ENCODE measurements around the gene RPL38. TPM values are rescaled to one million over a fixed set of nuclear protein-coding genes. Genes with fewer than 3 reads are reported as not detected.

The RPL38 gene
- polyA plus RNA-seq, 2 of the 4 experiments (the other 2 are of a cell fraction), result 3,205 to 4,133 TPM

DNA sequence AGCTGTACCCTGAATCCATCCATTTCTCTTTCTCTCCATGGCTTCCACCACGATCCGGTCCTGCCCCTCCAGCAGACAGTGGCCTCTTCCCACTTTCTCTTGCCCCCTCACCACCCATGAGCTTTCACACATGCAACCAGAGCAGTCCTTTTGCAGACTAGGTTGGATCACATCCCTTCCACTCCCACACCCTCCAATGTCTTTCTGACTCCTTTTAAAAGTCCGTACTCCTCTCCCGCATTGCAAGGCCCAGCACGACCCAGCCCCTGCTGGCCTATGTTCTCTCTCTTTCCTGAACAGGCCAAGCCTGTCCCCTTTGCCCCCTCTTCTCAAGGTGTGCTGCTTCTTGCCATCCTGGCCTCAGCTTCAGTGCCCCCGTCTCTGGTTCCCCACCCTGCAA, 48.1 kb downstream of the RPL38 start:
- no peak for DNase-seq (ENCODE audit: low read depth in 1 of 2, low spot score in 1 of 2)
- ChIA-PET CTCF (interaction anchor here (0.8 to 4.9 kb wide), 3 partner anchors 9 to 52 kb away, joined by 3 to 16 read pairs (median 6); no protein-coding TSS in a partner anchor), POLR2A (no interaction called here)
- Histone ChIP-seq H3K9me3 (no peaks in the 10 kb centered on the region), H3K4me1 (no peaks in the 10 kb centered on the region), H3K4me2 (no peak overlapping the region), H3K4me3 (no peak overlapping the region), H3K27ac (no peak overlapping the region)
- TF ChIP-seq EHF (CRISPR knock-in tag; IDR thresholded peaks at IDR 0.05) (no peak), RARB (CRISPR knock-in tag; IDR thresholded peaks at IDR 0.05) (no peak), FOSL2 (IDR thresholded peaks at IDR 0.05) (no peak), FOSL2 (CRISPR knock-in tag; IDR thresholded peaks at IDR 0.05) (no peak), NFE2L2 (conservative IDR thresholded peaks at IDR 0.05; ENCODE audit: low read length) (no peak), HOXB5 (CRISPR knock-in tag; IDR thresholded peaks at IDR 0.05) (no peak), HEYL (CRISPR knock-in tag; IDR thresholded peaks at IDR 0.05) (no peak)
- TF ChIP-seq, protein P1, sequence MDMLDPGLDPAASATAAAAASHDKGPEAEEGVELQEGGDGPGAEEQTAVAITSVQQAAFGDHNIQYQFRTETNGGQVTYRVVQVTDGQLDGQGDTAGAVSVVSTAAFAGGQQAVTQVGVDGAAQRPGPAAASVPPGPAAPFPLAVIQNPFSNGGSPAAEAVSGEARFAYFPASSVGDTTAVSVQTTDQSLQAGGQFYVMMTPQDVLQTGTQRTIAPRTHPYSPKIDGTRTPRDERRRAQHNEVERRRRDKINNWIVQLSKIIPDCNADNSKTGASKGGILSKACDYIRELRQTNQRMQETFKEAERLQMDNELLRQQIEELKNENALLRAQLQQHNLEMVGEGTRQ (IDR thresholded peaks at IDR 0.05), result no peak
- TF ChIP-seq, protein P2, sequence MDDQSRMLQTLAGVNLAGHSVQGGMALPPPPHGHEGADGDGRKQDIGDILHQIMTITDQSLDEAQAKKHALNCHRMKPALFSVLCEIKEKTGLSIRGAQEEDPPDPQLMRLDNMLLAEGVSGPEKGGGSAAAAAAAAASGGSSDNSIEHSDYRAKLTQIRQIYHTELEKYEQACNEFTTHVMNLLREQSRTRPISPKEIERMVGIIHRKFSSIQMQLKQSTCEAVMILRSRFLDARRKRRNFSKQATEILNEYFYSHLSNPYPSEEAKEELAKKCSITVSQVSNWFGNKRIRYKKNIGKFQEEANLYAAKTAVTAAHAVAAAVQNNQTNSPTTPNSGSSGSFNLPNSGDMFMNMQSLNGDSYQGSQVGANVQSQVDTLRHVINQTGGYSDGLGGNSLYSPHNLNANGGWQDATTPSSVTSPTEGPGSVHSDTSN (IDR thresholded peaks at IDR 0.05), result no peak
- ATAC-seq, result no peak
- no peak for FAIRE-seq
- 69% methylated on average over 6 of the region's 6 CpGs for WGBS (ENCODE audit: missing lambda C conversion rate)

DNA sequence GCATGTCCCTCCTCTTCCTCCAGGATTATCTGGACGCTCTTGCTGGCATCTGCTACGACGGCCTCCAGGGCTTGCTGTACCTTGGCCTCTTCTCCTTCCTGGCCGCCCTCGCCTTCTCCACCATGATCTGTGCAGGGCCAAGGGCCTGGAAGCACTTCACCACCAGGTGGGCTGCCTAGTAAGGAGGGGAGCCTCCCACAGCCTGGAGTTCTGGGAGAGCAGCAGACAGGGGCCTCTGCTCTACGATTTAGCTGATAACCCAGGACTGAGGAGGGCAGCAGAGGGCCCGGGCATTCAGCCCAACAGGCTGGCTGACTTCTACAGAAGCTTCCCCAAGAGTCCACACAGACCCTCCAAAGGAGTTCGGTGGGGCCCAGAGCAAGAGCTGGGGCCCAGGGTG, 48.7 kb downstream of the RPL38 start:
- H3K4me2 ChIP-seq, result no peak overlapping the region
- FAIRE-seq, result no peak
- H3K4me3 ChIP-seq, result no peak overlapping the region
- H3K4me1 ChIP-seq, result no peaks in the 10 kb centered on the region
- no peaks in the 10 kb centered on the region for H3K9me3 ChIP-seq
- ChIA-PET POLR2A (interaction anchor here (0.6 kb wide), 1 partner anchor 202 kb away, joined by 4 read pairs; no protein-coding TSS in a partner anchor), CTCF (interaction anchor here (0.8 to 4.9 kb wide), 4 partner anchors 8 to 127 kb away, joined by 3 to 16 read pairs (median 3); no protein-coding TSS in a partner anchor)
- WGBS (ENCODE audit: missing lambda C conversion rate), result 69% methylated on average over 8 of the region's 8 CpGs
- TF ChIP-seq JUN (IDR thresholded peaks at IDR 0.05) (no peak), RFX5 (IDR thresholded peaks at IDR 0.05) (no peak), CBX2 (IDR thresholded peaks at IDR 0.05; ENCODE audit: borderline replicate concordance, low read depth) (no peak), HOXA7 (CRISPR knock-in tag; IDR thresholded peaks at IDR 0.05) (no peak), FOSB (CRISPR knock-in tag; IDR thresholded peaks at IDR 0.05) (no peak), TP53 (CRISPR knock-in tag; IDR thresholded peaks at IDR 0.05) (no peak), BHLHE40 (IDR thresholded peaks at IDR 0.05; ENCODE audit: low read depth, low read length) (no peak), RNF2 (IDR thresholded peaks at IDR 0.05; ENCODE audit: borderline replicate concordance, low read depth) (no peak), EHMT2 (IDR thresholded peaks at IDR 0.05; ENCODE audit: low read depth) (no peak), HOXB5 (CRISPR knock-in tag; IDR thresholded peaks at IDR 0.05) (no peak), JUNB (IDR thresholded peaks at IDR 0.05) (no peak), RCOR1 (IDR thresholded peaks at IDR 0.05; ENCODE audit: low read depth, low read length) (no peak), KDM1A (IDR thresholded peaks at IDR 0.05; ENCODE audit: low read depth) (no peak), FOSL2 (IDR thresholded peaks at IDR 0.05) (no peak), FOSL2 (CRISPR knock-in tag; IDR thresholded peaks at IDR 0.05) (no peak), HEYL (CRISPR knock-in tag; IDR thresholded peaks at IDR 0.05) (no peak), KDM5A (IDR thresholded peaks at IDR 0.05) (no peak), RAD21 (conservative IDR thresholded peaks at IDR 0.05 in 1 of 2, IDR thresholded peaks at IDR 0.05 in 1 of 2) (no peak), MAFK (IDR thresholded peaks at IDR 0.05; ENCODE audit: partially characterized antibody) (no peak)
- TF ChIP-seq, protein P3, sequence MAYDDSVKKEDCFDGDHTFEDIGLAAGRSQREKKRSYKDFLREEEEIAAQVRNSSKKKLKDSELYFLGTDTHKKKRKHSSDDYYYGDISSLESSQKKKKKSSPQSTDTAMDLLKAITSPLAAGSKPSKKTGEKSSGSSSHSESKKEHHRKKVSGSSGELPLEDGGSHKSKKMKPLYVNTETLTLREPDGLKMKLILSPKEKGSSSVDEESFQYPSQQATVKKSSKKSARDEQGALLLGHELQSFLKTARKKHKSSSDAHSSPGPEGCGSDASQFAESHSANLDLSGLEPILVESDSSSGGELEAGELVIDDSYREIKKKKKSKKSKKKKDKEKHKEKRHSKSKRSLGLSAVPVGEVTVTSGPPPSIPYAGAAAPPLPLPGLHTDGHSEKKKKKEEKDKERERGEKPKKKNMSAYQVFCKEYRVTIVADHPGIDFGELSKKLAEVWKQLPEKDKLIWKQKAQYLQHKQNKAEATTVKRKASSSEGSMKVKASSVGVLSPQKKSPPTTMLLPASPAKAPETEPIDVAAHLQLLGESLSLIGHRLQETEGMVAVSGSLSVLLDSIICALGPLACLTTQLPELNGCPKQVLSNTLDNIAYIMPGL (CRISPR knock-in tag; IDR thresholded peaks at IDR 0.05; ENCODE audit: borderline replicate concordance), result no peak
- TF ChIP-seq, protein P4, sequence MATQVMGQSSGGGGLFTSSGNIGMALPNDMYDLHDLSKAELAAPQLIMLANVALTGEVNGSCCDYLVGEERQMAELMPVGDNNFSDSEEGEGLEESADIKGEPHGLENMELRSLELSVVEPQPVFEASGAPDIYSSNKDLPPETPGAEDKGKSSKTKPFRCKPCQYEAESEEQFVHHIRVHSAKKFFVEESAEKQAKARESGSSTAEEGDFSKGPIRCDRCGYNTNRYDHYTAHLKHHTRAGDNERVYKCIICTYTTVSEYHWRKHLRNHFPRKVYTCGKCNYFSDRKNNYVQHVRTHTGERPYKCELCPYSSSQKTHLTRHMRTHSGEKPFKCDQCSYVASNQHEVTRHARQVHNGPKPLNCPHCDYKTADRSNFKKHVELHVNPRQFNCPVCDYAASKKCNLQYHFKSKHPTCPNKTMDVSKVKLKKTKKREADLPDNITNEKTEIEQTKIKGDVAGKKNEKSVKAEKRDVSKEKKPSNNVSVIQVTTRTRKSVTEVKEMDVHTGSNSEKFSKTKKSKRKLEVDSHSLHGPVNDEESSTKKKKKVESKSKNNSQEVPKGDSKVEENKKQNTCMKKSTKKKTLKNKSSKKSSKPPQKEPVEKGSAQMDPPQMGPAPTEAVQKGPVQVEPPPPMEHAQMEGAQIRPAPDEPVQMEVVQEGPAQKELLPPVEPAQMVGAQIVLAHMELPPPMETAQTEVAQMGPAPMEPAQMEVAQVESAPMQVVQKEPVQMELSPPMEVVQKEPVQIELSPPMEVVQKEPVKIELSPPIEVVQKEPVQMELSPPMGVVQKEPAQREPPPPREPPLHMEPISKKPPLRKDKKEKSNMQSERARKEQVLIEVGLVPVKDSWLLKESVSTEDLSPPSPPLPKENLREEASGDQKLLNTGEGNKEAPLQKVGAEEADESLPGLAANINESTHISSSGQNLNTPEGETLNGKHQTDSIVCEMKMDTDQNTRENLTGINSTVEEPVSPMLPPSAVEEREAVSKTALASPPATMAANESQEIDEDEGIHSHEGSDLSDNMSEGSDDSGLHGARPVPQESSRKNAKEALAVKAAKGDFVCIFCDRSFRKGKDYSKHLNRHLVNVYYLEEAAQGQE (IDR thresholded peaks at IDR 0.05), result no peak
- no peak for DNase-seq (ENCODE audit: low read depth in 1 of 2, low spot score in 1 of 2)
- peak in 1 of 2 experiments; percentile 34; a peak in 2 of 6 replicates for ATAC-seq
- no peak overlapping the region for H3K27ac ChIP-seq

All from A549 (cell line).